Muscle layer of duodenum (tissue), 2 donors: ENCODE results near the gene EFEMP1.

Experiments
- H3K27ac ChIP-seq: one replicate; pipeline ENCODE4 v1.7.0; 2013; ENCODE audit warnings: mild to moderate bottlenecking, low read length
- H3K27me3 ChIP-seq: one replicate; pipeline ENCODE4 v1.7.0; 2013; ENCODE audit warnings: low read depth, mild to moderate bottlenecking, control low read depth, low read length
- H3K36me3 ChIP-seq, 2 donors: one replicate each; pipeline ENCODE4 v1.7.0; 2013; ENCODE audit warnings: low read length in 2 of 2, control low read depth in 1 of 2, mild to moderate bottlenecking in 1 of 2; ENCODE audit not compliant: insufficient read depth in 2 of 2, control insufficient read depth in 1 of 2
- H3K4me1 ChIP-seq, 2 donors: one replicate each; pipeline ENCODE4 v1.7.0; 2013; ENCODE audit warnings: low read length in 2 of 2, mild to moderate bottlenecking in 2 of 2, control low read depth in 1 of 2, moderate library complexity in 1 of 2; ENCODE audit not compliant: insufficient read depth in 2 of 2, control insufficient read depth in 1 of 2
- H3K4me3 ChIP-seq, 2 donors: one replicate each; pipeline ENCODE4 v1.7.0; 2013; ENCODE audit warnings: low read length in 2 of 2, low read depth in 1 of 2, mild to moderate bottlenecking in 1 of 2
- H3K9me3 ChIP-seq, 2 donors: one replicate each; pipeline ENCODE4 v1.7.0; 2013; ENCODE audit warnings: low read length in 2 of 2, control low read depth in 1 of 2, mild to moderate bottlenecking in 1 of 2; ENCODE audit not compliant: control insufficient read depth in 1 of 2
- donor health status: healthy.

EFEMP1 gene

GRCh38 chr2:55954306-55955035, 30.9 kb upstream of the EFEMP1 start:
- Histone ChIP-seq H3K36me3 (no peaks in the 10 kb centered on the region), H3K9me3 (no peaks in the 10 kb centered on the region), H3K27me3 (no peaks in the 10 kb centered on the region), H3K4me1 (no peaks in the 10 kb centered on the region), H3K27ac (peak overlapping the region; percentile 1), H3K4me3 (no peak overlapping the region)

- no peak overlapping the region for H3K27ac ChIP-seq
- no peaks in the 10 kb centered on the region for H3K36me3 ChIP-seq
- H3K4me1 ChIP-seq, result no peaks in the 10 kb centered on the region
- H3K9me3 ChIP-seq, result no peaks in the 10 kb centered on the region
- no peaks in the 10 kb centered on the region for H3K27me3 ChIP-seq
- H3K4me3 ChIP-seq, result no peak overlapping the region
These were observed 28.8 kb upstream of the EFEMP1 start for GRCh38 chr2:55952415-55952814.

GRCh38 chr2:55951533-55951932, 28.0 kb upstream of the EFEMP1 start:
- Histone ChIP-seq H3K4me3 (no peak overlapping the region), H3K36me3 (no peaks in the 10 kb centered on the region), H3K27me3 (no peaks in the 10 kb centered on the region), H3K9me3 (no peaks in the 10 kb centered on the region), H3K27ac (no peak overlapping the region), H3K4me1 (no peaks in the 10 kb centered on the region)

GRCh38 chr2:55949613-55950012, 26.0 kb upstream of the EFEMP1 start:
- Histone ChIP-seq H3K36me3 (no peaks in the 10 kb centered on the region), H3K9me3 (no peaks in the 10 kb centered on the region), H3K4me3 (no peak overlapping the region), H3K4me1 (no peaks in the 10 kb centered on the region), H3K27me3 (no peaks in the 10 kb centered on the region), H3K27ac (no peak overlapping the region)

GRCh38 chr2:55949211-55949610, 25.6 kb upstream of the EFEMP1 start:
- Histone ChIP-seq H3K27ac (no peak overlapping the region), H3K27me3 (no peaks in the 10 kb centered on the region), H3K9me3 (no peaks in the 10 kb centered on the region), H3K4me3 (no peak overlapping the region), H3K36me3 (no peaks in the 10 kb centered on the region), H3K4me1 (no peaks in the 10 kb centered on the region)

- Histone ChIP-seq H3K4me3 (no peak overlapping the region), H3K9me3 (no peaks in the 10 kb centered on the region), H3K36me3 (no peaks in the 10 kb centered on the region), H3K27ac (no peak overlapping the region), H3K4me1 (no peaks in the 10 kb centered on the region), H3K27me3 (no peaks in the 10 kb centered on the region)
These were observed 24.8 kb upstream of the EFEMP1 start for GRCh38 chr2:55948176-55948923.

GRCh38 chr2:55947752-55948151, 24.2 kb upstream of the EFEMP1 start:
- Histone ChIP-seq H3K36me3 (no peaks in the 10 kb centered on the region), H3K9me3 (no peaks in the 10 kb centered on the region), H3K27ac (no peak overlapping the region), H3K4me1 (no peaks in the 10 kb centered on the region), H3K27me3 (no peaks in the 10 kb centered on the region), H3K4me3 (no peak overlapping the region)

- H3K4me1 ChIP-seq, result no peaks in the 10 kb centered on the region
- H3K4me3 ChIP-seq, result no peak overlapping the region
- H3K27me3 ChIP-seq, result no peaks in the 10 kb centered on the region
- no peak overlapping the region for H3K27ac ChIP-seq
- H3K36me3 ChIP-seq, result no peaks in the 10 kb centered on the region
- H3K9me3 ChIP-seq, result no peaks in the 10 kb centered on the region
These were observed 23.2 kb upstream of the EFEMP1 start for GRCh38 chr2:55946793-55947192.

- Histone ChIP-seq H3K4me3 (no peak overlapping the region), H3K9me3 (no peaks in the 10 kb centered on the region), H3K4me1 (no peaks in the 10 kb centered on the region), H3K27ac (no peak overlapping the region), H3K36me3 (no peaks in the 10 kb centered on the region), H3K27me3 (no peaks in the 10 kb centered on the region)
These were observed 19.9 kb upstream of the EFEMP1 start for GRCh38 chr2:55943466-55943865.

- no peak overlapping the region for H3K27ac ChIP-seq
- no peaks in the 10 kb centered on the region for H3K9me3 ChIP-seq
- no peaks in the 10 kb centered on the region for H3K27me3 ChIP-seq
- no peak overlapping the region for H3K4me3 ChIP-seq
- no peaks in the 10 kb centered on the region for H3K4me1 ChIP-seq
- H3K36me3 ChIP-seq, result no peaks in the 10 kb centered on the region
These were observed 12.8 kb upstream of the EFEMP1 start for GRCh38 chr2:55936351-55936750.

GRCh38 chr2:55934337-55934736, 10.8 kb upstream of the EFEMP1 start:
- no peaks in the 10 kb centered on the region for H3K27me3 ChIP-seq
- no peaks in the 10 kb centered on the region for H3K9me3 ChIP-seq
- no peak overlapping the region for H3K27ac ChIP-seq
- no peaks in the 10 kb centered on the region for H3K4me1 ChIP-seq
- H3K4me3 ChIP-seq, result no peak overlapping the region
- H3K36me3 ChIP-seq, result no peaks in the 10 kb centered on the region
